SK-N-SH treated with all-trans-retinoic acid at 6 μM for 48 hours (cell line): ENCODE data around the gene SMIM10.
"Not testable (repeated sequence)": the region's sequence is repeated elsewhere in the genome, so short reads cannot be mapped to it uniquely, and the experiment has no call there.

Source experiments
- ATAC-seq: fragments of 200-7000 bp; cut with Tn5 transposase; 3 replicates; pipeline ENCODE4 v1.9.1; 2020; ENCODE audit warnings: mild to moderate bottlenecking, moderate library complexity
- ARNTL ChIP-seq: fragments of 450-650 bp; formaldehyde crosslinking; IDR thresholded peaks from 2 replicates; pipeline ENCODE4 v1.5.0; 2020; ENCODE audit warnings: low read depth, mild to moderate bottlenecking, moderate library complexity, borderline replicate concordance
- BACH2 ChIP-seq: fragments of 250-450 bp; sonication (Bioruptor Pico); IDR thresholded peaks from 2 replicates; pipeline ENCODE4 v1.9.0; 2021; ENCODE audit warnings: mild to moderate bottlenecking, borderline replicate concordance
- CSRNP3 ChIP-seq: fragments of 250-450 bp; sonication (Bioruptor Pico); IDR thresholded peaks from 2 replicates; pipeline ENCODE4 v1.5.1; 2021; ENCODE audit warnings: mild to moderate bottlenecking, moderate library complexity
- GLIS3 ChIP-seq: fragments of 250-450 bp; sonication (Bioruptor Pico); IDR thresholded peaks from 2 replicates; pipeline ENCODE4 v1.5.0; 2020; ENCODE audit warnings: mild to moderate bottlenecking, moderate library complexity
- ISL1 ChIP-seq: fragments of 250-450 bp; sonication (Bioruptor Pico); IDR thresholded peaks from 2 replicates; pipeline ENCODE4 v2.1.2; 2022; ENCODE audit warnings: mild to moderate bottlenecking, moderate library complexity
- OSR1 ChIP-seq: fragments of 250-450 bp; sonication (Bioruptor Pico); IDR thresholded peaks from 2 replicates; pipeline ENCODE4 v1.8.0; 2022; ENCODE audit warnings: moderate library complexity, mild to moderate bottlenecking, inconsistent platforms
- POU6F1 ChIP-seq: fragments of 250-450 bp; sonication (Bioruptor Pico); IDR thresholded peaks from 2 replicates; pipeline ENCODE4 v1.8.0; 2021; ENCODE audit warnings: low read depth, mild to moderate bottlenecking, moderate library complexity, borderline replicate concordance
- PPARA ChIP-seq: fragments of 250-450 bp; sonication (Bioruptor Pico); IDR thresholded peaks from 2 replicates; pipeline ENCODE4 v1.5.0; 2020; ENCODE audit warnings: mild to moderate bottlenecking, borderline replicate concordance
- RARB ChIP-seq: fragments of 250-450 bp; sonication (Bioruptor Pico); IDR thresholded peaks from 2 replicates; pipeline ENCODE4 v1.8.0; 2021; ENCODE audit warnings: mild to moderate bottlenecking, moderate library complexity
- SNAI2 ChIP-seq: fragments of 250-450 bp; sonication (Bioruptor Pico); IDR thresholded peaks from 2 replicates; pipeline ENCODE4 v1.5.0; 2020; ENCODE audit warnings: mild to moderate bottlenecking, moderate library complexity
- TCF4 ChIP-seq: fragments of 250-450 bp; sonication (Bioruptor Pico); IDR thresholded peaks from 2 replicates; pipeline ENCODE4 v1.8.0; 2021; ENCODE audit warnings: mild to moderate bottlenecking, moderate library complexity, borderline replicate concordance
- ZC3H10 ChIP-seq: fragments of 250-450 bp; sonication (Bioruptor Pico); IDR thresholded peaks from 2 replicates; pipeline ENCODE4 v1.5.1; 2021; ENCODE audit warnings: mild to moderate bottlenecking, moderate library complexity
- ZFP3 ChIP-seq: fragments of 250-450 bp; sonication (Bioruptor Pico); IDR thresholded peaks from 2 replicates; pipeline ENCODE4 v1.5.0; 2020; ENCODE audit warnings: mild to moderate bottlenecking, moderate library complexity
- ZFP30 ChIP-seq: fragments of 450-650 bp; formaldehyde crosslinking; IDR thresholded peaks from 2 replicates; pipeline ENCODE4 v1.5.0; 2022; ENCODE audit warnings: mild to moderate bottlenecking, moderate library complexity
- ZNF565 ChIP-seq: fragments of 450-650 bp; formaldehyde crosslinking; conservative IDR thresholded peaks from 2 replicates; pipeline ENCODE4 v1.5.0; 2020; ENCODE audit warnings: low read depth, mild to moderate bottlenecking, moderate library complexity
- ZNF70 ChIP-seq: fragments of 450-650 bp; formaldehyde crosslinking; IDR thresholded peaks from 2 replicates; pipeline ENCODE4 v1.5.0; 2020; ENCODE audit warnings: mild to moderate bottlenecking, moderate library complexity

SMIM10 gene

GRCh38 chrX:135010921-135011320 is 20.1 kb downstream of the SMIM10 start:
- no peak for TF ChIP-seq BACH2 (CRISPR knock-in tag)
- no peak for TF ChIP-seq TCF4 (CRISPR knock-in tag)
- TF ChIP-seq ARNTL (CRISPR knock-in tag) = no peak
- no peak for TF ChIP-seq ISL1 (CRISPR knock-in tag)
- TF ChIP-seq POU6F1 (CRISPR knock-in tag) = no peak
- TF ChIP-seq ZNF565 = no peak
- no peak for TF ChIP-seq PPARA
- TF ChIP-seq ZFP30 = no peak
- no peak for TF ChIP-seq SNAI2 (CRISPR knock-in tag)
- TF ChIP-seq ZFP3 (CRISPR knock-in tag) = no peak
- no peak for TF ChIP-seq ZNF70 (CRISPR knock-in tag)
- no peak for TF ChIP-seq CSRNP3
- TF ChIP-seq GLIS3 = no peak
- TF ChIP-seq RARB (CRISPR knock-in tag) = no peak
- ATAC-seq = no peak

GRCh38 chrX:135015523-135016245 is 24.9 kb downstream of the SMIM10 start:
- ATAC-seq = no peak

GRCh38 chrX:135019890-135020289 is 29.1 kb downstream of the SMIM10 start:
- ATAC-seq = not testable (repeated sequence)

More at GRCh38 chrX:135015523-135016245, 24.9 kb downstream of the SMIM10 start:
- TF ChIP-seq ZC3H10 (no peak), ZFP30 (no peak), CSRNP3 (no peak), RARB (CRISPR knock-in tag) (no peak)

GRCh38 chrX:135023791-135024190 is 33.0 kb downstream of the SMIM10 start:
- ATAC-seq = not testable (repeated sequence)

- TF ChIP-seq ZFP30 (no peak), OSR1 (CRISPR knock-in tag) (no peak)
- no peak for ATAC-seq
Measured at GRCh38 chrX:135024526-135024925, 33.7 kb downstream of the SMIM10 start.

- ATAC-seq = not testable (repeated sequence)
Measured at GRCh38 chrX:135030207-135030963, 39.6 kb downstream of the SMIM10 start.

GRCh38 chrX:135041149-135042123 is 50.6 kb downstream of the SMIM10 start:
- ATAC-seq = not testable (repeated sequence)
